SH-SY5Y (cell line): ENCODE results near the gene AVPI1.

Experiments used
- GATA2 ChIP-seq: IDR thresholded peaks from 2 replicates; pipeline ENCODE4 v1.6.1; 2011; ENCODE audit warnings: mild to moderate bottlenecking, low read depth, low read length
- GATA3 ChIP-seq: IDR thresholded peaks from 2 replicates; pipeline ENCODE4 v1.6.1; 2011; ENCODE audit warnings: low read depth, mild to moderate bottlenecking, low read length, moderate library complexity

AVPI1 gene

DNA sequence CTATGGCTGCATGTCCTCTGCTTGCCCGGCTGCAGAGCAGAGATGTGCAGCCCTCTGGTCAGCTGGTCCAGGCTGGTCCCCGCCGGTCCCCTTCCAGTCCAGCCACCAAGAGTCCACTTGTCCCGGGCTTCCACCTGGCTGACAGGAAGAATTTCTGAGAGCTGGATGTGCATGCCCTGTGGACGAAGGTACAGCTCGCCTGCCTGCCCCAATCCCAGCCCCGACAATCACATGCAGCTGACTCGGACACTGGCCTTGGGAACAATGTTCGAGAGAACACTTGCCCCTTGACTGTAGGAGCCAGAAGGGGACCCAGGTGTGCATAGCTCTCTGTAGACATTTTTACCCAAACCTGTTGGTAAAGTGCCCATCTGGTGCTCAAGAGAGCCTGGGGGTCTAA lies 11.8 kb downstream of the AVPI1 start:
- TF ChIP-seq GATA2, result no peak
- no peak for TF ChIP-seq GATA3

DNA sequence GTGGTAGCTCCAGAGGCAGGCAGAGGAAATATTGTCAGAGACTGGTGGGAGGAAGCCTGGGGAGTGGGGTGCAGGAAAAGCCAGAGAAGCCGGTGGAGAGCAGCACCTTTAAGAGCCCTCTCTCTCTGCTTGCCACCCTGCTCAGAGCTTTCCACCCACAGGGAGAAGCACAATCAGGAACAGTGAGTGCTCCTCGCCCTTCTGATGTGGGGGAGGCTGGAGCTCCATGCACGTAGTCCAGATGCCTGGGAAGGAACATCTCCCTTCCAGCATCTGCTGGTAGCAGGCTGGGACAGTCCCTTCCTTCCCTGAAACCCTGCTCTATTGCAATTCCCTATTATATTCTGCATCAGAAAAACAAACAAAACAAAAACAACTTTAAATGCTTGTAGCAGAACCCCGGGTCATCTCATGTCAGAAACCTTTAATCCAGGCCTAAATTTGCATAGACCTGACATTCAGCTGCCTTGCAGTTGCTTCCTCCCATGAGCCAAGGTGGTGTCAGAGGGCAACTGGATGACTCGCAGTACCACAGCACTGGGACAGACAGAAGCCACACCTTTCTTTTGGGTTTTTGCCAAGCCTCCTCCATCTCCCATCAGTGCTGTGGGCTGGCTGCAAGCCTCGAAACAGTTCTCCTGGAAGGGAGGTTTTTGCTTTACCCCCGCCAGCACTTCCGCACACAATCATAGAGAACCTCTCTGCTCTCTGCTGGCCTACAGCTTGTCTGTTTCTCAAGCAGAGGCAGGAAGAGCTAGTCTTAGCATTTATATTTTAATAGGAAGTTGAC lies 13.1 kb downstream of the AVPI1 start:
- TF ChIP-seq GATA3 (no peak), GATA2 (no peak)

DNA sequence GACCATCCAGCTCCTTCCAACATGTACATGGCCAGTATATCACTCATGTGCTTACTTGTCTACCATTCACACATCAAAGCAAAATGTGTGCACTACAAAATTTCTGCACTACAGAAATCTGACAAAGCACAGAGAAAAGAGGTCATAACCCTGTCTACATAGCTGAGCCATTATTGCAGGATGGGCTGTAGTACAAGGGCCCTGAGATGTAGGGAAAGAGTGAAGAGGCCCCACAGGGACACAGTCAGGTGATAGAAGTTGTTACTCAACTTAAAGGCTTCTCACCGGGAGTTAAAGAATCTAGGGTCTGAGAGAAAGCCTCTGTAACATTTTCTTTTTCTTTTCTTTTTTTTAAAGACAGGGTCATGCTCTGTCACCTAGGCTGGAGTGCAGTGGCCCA lies 17.5 kb downstream of the AVPI1 start:
- no peak for TF ChIP-seq GATA2
- TF ChIP-seq GATA3, result no peak

DNA sequence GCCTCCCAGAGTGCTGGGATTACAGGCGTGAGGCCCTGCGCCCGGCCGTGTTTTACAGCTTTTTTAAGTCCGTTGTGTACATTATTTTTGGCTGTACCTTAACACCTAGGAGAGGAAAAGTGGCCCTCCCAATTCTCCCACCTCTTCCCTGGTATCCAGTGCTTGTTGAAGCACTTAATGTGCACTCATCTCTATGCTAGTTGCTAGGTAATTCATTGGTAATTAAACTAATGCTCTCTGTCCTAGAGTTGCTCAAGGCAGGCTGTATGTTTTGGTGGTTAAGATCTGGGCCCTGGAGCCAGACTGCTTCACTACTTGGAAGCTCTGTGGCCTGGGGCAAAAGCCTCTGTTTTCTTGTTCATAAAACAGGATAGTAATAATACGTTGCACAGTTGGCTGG lies 19.6 kb downstream of the AVPI1 start:
- TF ChIP-seq GATA2 (no peak), GATA3 (no peak)

DNA sequence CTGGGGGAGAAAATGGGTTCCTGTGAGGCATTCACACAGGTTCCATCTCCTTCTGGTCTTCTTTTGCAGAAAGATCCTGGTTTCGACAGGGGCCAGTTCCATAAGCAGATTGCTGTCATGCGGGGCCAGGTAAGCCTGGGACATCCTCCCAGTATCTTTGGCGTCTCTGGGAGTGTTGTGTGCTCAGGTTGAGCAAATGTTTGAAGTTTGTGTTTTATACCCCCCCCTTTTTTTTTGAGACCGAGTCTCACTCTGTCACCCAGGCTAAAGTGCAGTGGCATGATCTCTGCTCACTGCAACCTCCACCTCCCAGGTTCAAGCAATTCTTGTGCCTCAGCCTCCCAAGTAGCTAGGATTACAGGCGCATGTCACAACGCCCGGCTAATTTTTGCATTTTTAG lies 20.0 kb downstream of the AVPI1 start:
- TF ChIP-seq GATA3 (no peak), GATA2 (no peak)

GRCh38 chr10:97664282-97664850 lies 22.7 kb downstream of the AVPI1 start:
- no peak for TF ChIP-seq GATA3
- no peak for TF ChIP-seq GATA2

- no peak for TF ChIP-seq GATA3
- no peak for TF ChIP-seq GATA2
These were observed 27.5 kb downstream of the AVPI1 start for GRCh38 chr10:97659589-97659988.

DNA sequence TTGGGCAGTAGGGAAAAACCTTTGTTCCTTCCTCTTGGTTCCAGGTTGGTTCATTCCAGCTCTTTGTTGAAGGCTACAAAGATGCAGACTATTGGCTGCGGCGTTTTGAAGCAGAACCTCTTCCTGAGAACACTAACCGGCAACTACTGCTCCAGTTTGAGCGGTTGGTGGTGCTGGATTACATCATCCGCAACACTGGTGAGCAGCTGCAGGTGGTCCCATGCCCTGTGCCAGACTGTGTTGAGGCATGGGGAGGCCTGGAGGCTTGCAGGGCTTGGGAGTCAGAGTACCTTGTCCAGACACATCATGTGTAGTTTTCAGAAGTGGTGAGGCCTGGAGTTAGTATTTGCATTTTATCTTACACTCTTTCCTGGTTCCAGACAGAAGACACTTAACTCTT lies 30.3 kb downstream of the AVPI1 start:
- TF ChIP-seq GATA3, result no peak
- TF ChIP-seq GATA2, result no peak

GRCh38 chr10:97651773-97652172 lies 35.3 kb downstream of the AVPI1 start:
- no peak for TF ChIP-seq GATA3
- TF ChIP-seq GATA2, result no peak

GRCh38 chr10:97650726-97651125 lies 36.3 kb downstream of the AVPI1 start:
- no peak for TF ChIP-seq GATA3
- TF ChIP-seq GATA2, result no peak

GRCh38 chr10:97648562-97649404 lies 38.3 kb downstream of the AVPI1 start:
- TF ChIP-seq GATA2 (no peak), GATA3 (no peak)

DNA sequence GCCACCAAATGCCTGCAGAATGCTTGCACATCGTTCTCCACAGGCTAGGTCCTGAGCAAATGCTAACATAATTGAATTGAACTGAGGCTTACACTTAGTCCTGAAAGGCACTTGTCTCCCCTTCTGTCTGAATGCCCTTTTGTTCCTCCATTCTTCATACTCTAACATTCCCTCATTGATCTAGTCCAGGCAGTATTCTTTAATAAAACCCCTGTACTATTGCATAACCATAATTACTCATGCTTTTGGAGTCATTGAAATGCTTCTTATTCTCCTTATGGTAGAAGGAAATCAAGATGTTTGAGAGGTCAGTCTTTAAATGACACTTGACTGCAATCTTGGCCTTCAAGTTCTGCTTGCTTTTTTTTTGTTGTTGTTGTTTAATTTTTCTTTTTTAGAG lies 39.5 kb downstream of the AVPI1 start:
- TF ChIP-seq GATA2 (no peak), GATA3 (no peak)

- TF ChIP-seq GATA3, result no peak
These were observed 42.1 kb downstream of the AVPI1 start for GRCh38 chr10:97644936-97645335.

DNA sequence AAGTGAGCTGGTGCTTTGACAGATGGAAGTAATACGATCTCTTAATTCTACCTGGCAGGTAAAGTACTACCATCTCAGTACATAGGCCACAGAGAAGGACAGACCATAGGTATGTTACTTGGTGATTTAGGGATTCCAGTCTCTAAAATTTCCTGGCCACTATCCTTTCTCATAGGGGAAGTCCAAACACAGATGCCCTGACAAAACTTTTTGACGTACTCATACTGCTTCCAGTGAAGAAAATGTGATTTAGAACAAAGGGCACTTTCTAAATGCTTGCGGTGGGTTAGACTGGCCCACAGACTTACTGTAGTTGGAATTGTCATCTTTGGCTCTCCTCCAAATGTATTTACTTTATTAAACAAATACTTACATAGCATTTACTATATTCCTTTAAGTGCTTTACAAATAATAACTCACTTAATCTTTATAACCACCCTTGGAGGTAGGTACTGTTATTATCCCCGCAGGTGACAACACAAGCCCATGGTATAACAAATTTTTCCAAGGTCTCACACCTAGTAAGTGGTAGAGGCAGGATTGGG lies 43.5 kb downstream of the AVPI1 start:
- TF ChIP-seq GATA2, result no peak
- no peak for TF ChIP-seq GATA3
